GM19043 (cell line): ENCODE data around the gene SIPA1L3.
A peak's percentile ranks its signal among the peaks of the same experiment; 100 is the strongest.

Experiments used
- ATAC-seq: cut with Tn5 transposase; IDR thresholded peaks from one replicate; pipeline ENCODE4 v1.9.1; 2021; ENCODE audit warnings: low read depth; ENCODE audit not compliant: unreplicated experiment

SIPA1L3 gene

GRCh38 chr19:37994823-37995130, 87.8 kb downstream of the SIPA1L3 start:
- no peak for ATAC-seq

DNA sequence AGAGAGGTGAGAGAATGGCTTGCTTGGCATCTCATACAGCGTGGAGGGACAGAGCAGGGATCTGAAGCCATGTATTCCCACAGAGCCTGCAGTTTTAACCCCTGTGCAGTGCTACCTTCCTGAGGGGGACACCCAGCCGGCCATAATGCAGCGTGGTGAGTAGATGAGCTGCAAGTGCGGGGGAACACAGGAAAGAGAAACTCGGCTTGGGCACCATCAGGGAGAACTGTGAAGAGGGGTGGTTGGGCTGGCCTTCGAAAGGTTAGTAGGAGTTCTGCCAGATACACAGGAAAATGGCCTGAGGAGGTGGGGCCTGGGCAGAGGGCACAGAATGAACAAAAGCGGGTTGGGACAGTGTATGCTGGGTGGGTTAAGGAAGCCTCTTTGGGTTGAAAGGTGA, 88.3 kb downstream of the SIPA1L3 start:
- no peak for ATAC-seq

DNA sequence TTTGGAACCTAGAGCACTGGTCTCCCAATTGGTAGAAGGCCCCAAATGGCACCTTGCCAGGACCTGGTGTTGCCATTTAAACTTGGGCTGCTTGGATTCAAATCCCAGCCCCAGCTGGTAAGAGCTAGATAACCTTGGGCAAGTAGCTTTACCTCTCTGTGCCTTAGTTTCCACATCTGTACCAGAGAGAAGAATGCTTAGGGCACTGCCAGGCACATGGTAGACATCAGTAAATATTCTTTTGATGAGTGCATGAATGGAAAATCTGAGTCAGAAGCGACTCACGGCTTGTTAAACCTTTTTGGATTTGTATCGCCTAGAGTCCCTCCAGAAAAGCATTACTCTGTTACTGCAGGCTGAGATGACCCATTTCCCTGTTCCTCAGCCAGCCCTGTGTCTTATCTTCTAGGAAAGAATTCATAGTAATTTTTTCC, 90.9 kb downstream of the SIPA1L3 start:
- ATAC-seq = no peak

DNA sequence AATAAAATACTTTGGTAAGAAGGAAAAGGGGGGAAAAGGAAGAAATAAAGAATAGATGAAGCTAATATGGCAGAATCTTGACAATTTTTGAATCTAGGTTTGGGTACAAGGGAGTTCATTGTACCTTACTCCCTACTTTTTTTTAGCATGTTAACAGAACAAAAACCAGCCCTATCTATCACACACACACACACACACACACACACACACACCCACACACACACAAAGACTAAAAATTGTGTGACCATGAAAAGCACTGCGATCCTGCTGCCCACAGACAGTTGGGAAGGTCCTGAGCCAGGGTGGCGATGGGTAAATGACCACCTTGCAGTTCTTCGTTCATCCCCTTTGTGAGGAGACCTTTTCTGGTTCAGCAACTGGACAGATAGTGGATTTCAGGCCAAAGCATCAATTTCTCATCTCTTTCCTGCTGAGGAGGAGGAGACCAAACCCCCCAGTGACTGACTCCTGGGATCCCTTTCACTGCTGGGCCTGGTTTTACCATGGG, 91.8 kb downstream of the SIPA1L3 start:
- ATAC-seq = no peak

GRCh38 chr19:37999309-38000213, 92.6 kb downstream of the SIPA1L3 start:
- ATAC-seq = no peak

- ATAC-seq = no peak
Measured at GRCh38 chr19:38001158-38001781, 94.3 kb downstream of the SIPA1L3 start.

DNA sequence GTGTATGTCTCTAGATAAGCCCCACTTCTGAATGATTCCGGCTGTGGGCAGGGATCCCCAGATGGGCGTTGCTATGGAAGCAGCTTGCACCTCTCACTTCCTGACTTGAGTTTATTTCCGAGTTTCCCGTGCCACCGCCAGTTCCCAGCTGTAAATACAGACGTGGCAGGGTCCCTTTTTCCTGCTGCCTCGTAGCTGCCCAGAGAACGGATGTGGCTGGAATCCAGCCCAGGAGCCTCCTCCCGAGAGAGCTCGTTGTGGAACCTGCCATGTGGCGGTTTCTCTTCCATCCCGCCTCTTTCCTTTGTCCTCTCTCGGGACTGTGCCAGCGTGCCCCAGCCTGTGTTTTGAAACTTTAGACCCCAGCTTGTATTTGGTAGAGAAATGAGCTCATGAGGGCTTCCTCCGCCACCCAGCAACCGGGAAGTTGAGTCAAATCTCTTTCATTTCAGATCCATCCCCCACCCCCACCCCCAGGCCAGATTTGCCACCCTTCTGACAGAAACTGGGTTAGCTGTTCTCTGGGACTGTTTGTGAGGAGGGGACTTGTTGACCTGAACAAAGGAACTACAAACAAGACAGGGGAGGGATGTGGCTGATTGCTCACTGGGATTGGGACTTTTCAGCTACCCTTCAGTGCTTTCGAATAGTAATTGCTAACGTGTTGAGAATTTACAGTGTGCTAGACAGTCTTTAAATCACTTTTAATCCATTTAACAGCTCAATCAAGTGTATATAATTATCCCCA, 96.6 kb downstream of the SIPA1L3 start:
- no peak for ATAC-seq

- no peak for ATAC-seq
Measured at GRCh38 chr19:38004186-38004520, 97.1 kb downstream of the SIPA1L3 start.

- peak; percentile 75 for ATAC-seq
Measured at GRCh38 chr19:38004521-38005223, 97.7 kb downstream of the SIPA1L3 start.

- ATAC-seq = no peak
Measured at GRCh38 chr19:38005224-38005614, 98.2 kb downstream of the SIPA1L3 start.

DNA sequence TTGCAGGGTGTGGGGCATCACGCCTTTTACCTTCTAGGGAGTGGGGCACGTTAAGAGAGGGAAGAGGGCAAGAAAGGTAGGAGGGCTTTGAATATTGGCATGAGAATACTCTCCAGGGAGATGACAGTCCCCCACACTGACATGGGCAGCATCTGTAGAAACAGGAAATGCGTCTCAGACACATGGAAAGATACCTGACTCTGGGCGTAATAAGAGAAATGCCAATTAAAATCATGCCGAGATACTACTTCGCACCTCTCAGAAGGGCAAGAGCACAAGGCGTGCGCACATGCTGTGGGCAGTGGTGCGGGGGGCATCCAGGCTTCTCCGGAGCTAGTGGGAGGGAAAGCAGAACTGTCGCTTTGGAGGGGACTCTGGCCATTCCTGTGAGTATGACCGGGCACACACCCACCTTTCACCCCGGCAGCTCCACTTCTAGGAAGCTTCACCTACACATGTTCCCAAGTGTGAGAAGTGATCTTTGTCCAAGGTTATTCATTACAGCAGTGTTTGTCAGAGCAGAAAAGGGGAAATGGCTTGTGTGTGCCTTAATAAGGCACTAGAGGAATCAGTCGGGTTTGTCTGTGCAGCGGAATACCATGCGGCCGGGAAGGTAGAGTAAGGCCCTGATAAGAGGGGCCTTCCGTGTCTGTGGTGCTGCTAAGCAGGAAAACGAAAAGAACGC, 99.5 kb downstream of the SIPA1L3 start:
- no peak for ATAC-seq

- no peak for ATAC-seq
Measured at GRCh38 chr19:38009650-38010242, 102.7 kb downstream of the SIPA1L3 start.

- ATAC-seq = no peak
Measured at GRCh38 chr19:38011426-38011825, 104.4 kb downstream of the SIPA1L3 start.

GRCh38 chr19:38012290-38012689, 105.3 kb downstream of the SIPA1L3 start:
- no peak for ATAC-seq

DNA sequence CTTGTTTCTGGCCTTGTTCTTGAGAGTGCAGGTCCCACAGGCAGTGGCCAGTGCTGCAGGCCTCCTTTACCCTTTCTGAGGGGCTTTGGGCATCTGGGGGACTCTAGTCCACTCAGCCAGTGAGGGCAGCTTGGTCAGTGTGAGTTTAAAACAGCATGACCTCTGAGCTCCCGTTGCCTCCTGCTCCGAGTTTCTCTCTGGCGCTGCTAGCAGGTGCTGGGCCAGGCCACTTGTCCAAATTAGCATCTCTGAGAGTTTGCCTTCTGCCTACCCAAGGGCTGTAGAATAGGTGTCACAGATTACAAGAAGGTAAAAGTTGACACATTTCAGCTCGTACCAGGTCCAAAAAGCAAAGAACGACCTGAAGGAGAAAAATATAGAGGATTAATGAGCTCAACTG, 105.9 kb downstream of the SIPA1L3 start:
- no peak for ATAC-seq

DNA sequence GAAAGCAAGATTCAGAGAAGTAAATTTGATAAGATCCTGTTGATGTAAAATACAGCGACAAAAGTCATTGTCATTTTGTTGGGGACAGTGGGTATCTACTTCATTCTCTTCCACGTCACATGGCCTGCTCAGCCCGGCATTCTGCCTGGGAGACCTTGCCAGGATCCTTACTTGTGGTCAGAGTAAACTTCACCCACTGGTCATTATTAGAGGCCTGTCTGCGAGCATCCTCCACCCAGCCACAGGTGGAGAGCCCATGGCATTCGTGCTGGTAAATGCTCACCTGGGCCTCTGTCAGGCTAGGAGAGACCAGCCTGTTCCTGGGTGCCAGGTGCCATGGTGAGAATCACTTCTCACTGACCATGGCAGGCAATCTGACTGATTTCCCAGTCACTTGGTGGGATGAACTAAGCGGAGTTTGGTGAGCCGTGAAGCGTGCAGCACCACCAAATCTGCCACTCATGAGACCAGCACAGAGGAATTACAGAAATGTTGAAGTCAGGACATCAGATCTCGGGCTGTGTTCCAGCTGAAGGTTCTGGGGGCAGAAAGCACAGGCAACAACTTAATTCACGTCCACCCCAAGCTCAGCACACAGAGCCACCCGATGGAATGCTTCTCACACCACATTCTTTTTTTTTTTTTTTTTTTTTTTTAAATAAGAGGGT, 107.0 kb downstream of the SIPA1L3 start:
- no peak for ATAC-seq

DNA sequence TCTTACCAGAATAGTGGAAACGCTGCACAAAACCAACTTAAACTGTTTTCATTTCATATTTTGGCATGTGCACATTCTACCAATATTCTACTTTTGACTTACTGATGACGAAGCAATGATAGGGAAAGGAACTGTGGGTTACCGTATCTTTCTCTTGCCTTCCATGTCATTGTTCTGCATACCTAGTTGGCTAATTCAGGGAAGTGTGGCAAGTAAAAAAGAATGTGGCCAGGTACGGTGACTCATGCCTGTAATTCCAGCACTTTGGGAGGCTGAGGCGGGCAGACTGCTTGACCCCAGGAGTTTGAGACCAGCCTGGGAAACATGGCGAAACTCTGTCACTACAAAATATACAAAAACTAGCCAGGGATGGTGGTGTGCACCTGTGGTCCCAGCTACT, 108.2 kb downstream of the SIPA1L3 start:
- ATAC-seq = no peak

DNA sequence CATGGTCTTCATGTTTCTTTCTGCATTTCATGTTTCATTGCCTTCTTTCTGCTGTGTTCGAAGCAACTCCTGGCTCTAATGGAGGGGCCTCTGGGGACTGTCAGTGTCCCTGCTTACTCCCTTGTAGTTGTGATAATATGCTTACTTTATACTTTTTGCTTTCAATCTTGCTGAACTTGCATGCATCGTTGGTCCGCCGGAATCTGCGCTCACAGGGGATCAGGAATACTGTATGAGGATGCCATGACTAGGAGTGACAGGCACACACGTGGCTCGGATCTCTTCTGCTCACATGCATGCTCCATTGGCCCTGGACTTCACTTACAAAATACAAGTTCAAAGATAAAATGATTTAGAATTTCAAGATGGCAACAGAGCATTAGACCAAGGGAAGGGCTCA, 108.8 kb downstream of the SIPA1L3 start:
- no peak for ATAC-seq

DNA sequence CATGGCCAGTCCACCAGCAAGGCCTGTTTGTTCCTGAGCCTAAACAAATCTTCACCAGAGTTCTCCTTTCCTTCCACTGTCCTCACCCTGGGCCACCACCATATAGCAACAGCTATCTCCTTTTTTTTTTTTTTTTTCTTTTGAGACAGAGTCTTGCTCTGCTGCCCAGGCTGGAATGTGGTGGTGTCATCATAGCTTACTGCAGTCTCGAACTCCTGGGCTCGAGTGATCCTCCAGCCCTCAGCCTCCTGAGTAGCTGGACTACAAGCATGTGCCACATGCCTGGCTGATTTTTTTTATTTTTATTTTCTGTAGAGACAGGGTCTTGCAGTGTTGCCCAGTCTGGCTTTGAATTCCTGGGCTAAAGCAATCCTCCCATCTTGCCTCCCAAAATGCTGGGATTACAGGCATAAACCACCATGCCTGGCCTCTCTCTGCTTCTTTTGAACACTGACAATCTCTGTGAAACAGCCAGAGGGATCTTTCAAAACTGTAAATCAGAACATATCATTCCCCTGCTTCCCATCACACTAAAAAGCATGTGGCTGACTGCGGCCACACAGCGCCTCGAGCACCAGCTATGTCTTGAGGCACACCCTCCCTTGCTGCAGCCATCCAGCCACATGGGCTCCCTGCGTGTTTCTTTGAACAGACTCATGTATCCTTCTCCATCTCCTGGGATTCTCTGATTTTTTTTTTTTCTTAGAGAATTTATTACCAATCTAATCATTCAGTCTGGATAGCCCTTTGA, 110.6 kb downstream of the SIPA1L3 start:
- no peak for ATAC-seq
